SK-N-SH (cell line): ENCODE measurements around the gene FGD6.
A peak's percentile ranks its signal among the peaks of the same experiment; 100 is the strongest.

ENCODE experiments used
- EP300 ChIP-seq, 2 experiments: IDR thresholded peaks; 2 replicates each; pipeline versions ENCODE4 v1.4.0 to v1.6.1; 2012; ENCODE audit warnings: borderline replicate concordance in 1 of 2, low read depth in 1 of 2, low read length in 1 of 2
- EZH2phosphoT487 ChIP-seq: fragments of 200-600 bp; sonication (generic); IDR thresholded peaks from 2 replicates; pipeline ENCODE4 v1.6.1; 2017; ENCODE audit warnings: low read depth, mixed run types, mild to moderate bottlenecking, antibody characterized with exemption, moderate library complexity, borderline replicate concordance
- FOXJ3 ChIP-seq: sonication (generic); formaldehyde crosslinking; IDR thresholded peaks from 2 replicates; pipeline ENCODE4 v1.5.1; 2020; ENCODE audit warnings: mild to moderate bottlenecking, missing genetic modification reagents
- GABPA ChIP-seq: IDR thresholded peaks from 2 replicates; pipeline ENCODE4 v1.4.0; 2012; ENCODE audit warnings: low read depth, mild to moderate bottlenecking
- PBX3 ChIP-seq: IDR thresholded peaks from 2 replicates; pipeline ENCODE4; 2012
- TAF1 ChIP-seq: IDR thresholded peaks from 2 replicates; pipeline ENCODE4 v1.6.1; 2012; ENCODE audit warnings: low read depth, mild to moderate bottlenecking, low read length, moderate library complexity, borderline replicate concordance
- USF1 ChIP-seq: IDR thresholded peaks from 2 replicates; pipeline ENCODE4 v1.4.0; 2012; ENCODE audit warnings: low read depth, borderline replicate concordance

GRCh38 chr12:95182868-95183415, 34.3 kb downstream of the FGD6 start:
- TF ChIP-seq FOXJ3 (CRISPR knock-in tag), result no peak
- TF ChIP-seq PBX3, result 0 out of 2 replicates have a peak, but pooled peaks have one; percentile 20
- 0 out of 4 replicates have a peak, but pooled peaks of 1 of the 2 experiments have one; percentile 36 for TF ChIP-seq EP300 (IDR thresholded peaks at IDR 0.05; ENCODE audit: borderline replicate concordance in 1 of 2, low read depth in 1 of 2, low read length in 1 of 2)
- TF ChIP-seq TAF1, result no peak
- no peak for TF ChIP-seq USF1
- TF ChIP-seq GABPA, result no peak
- TF ChIP-seq EZH2phosphoT487, result no peak
